Right lobe of liver (tissue), 6 donors: ENCODE measurements around the gene DUSP8. TPM values are rescaled to one million over a fixed set of nuclear protein-coding genes. Genes with fewer than 3 reads are reported as not detected.
A peak's percentile ranks its signal among the peaks of the same experiment; 100 is the strongest.

Experiments
- ATAC-seq, 4 donors: fragments of 200-7000 bp; cut with Tn5 transposase; one replicate each; pipeline ENCODE4 v1.9.1; 2020; ENCODE audit warnings: mild to moderate bottlenecking in 4 of 4, moderate library complexity in 4 of 4
- DNase-seq, 3 donors: peaks; one replicate each; pipeline ENCODE4 v3.0.0-alpha.2; 2020
- H3K27ac ChIP-seq, 3 donors: fragments of 200-600 bp; one replicate each; pipeline ENCODE4 v1.8.0; 2022
- H3K27me3 ChIP-seq, 2 donors: fragments of 200-600 bp; one replicate each; pipeline ENCODE4 v1.8.0; 2022
- H3K36me3 ChIP-seq, 4 donors: fragments of 200-600 bp; sonication (generic) in 1 of 4; one replicate each; pipeline versions ENCODE4 v1.5.1 to v1.8.0; 2017 to 2022; ENCODE audit warnings: control low read depth in 1 of 4
- H3K4me1 ChIP-seq, 4 donors: fragments of 200-600 bp; sonication (generic) in 1 of 4; one replicate each; pipeline versions ENCODE4 v1.5.1 to v1.8.0; 2017 to 2022; ENCODE audit warnings: control low read depth in 1 of 4
- H3K4me3 ChIP-seq, 3 donors: fragments of 200-600 bp; one replicate each; pipeline ENCODE4 v1.8.0; 2022
- H3K9me3 ChIP-seq, 4 donors: fragments of 200-600 bp; sonication (generic) in 1 of 4; one replicate each; pipeline versions ENCODE4 v1.5.1 to v1.8.0; 2017 to 2022; ENCODE audit warnings: control low read depth in 1 of 4
- POLR2A ChIP-seq: fragments of 450-650 bp; IDR thresholded peaks from one replicate; pipeline ENCODE4 v1.6.1; 2017; ENCODE audit warnings: antibody characterized with exemption, mild to moderate bottlenecking
- WGBS: methylation state at CpG from one replicate; pipeline ENCODE4 v1.1.6; 2018; ENCODE audit warnings: low coverage, low lambda C conversion rate; ENCODE audit not compliant: insufficient coverage; ENCODE audit errors: missing lambda C conversion rate; 5-methylcytosine and 5-hydroxymethylcytosine counted together
- intact Hi-C, 2 donors: fragments of 100-400 bp; cut with DNase I; formaldehyde crosslinking; loops; one replicate each; pipeline versions ENCODE4 v1.11.2 to v1.14.1; 2022
- total RNA-seq, 6 experiments: library from RNA; depleted of rRNA in 2 of 6; stranded (reverse); fragments of >200 nt in 2 of 6; fragmentation: NEBNext Ultra II Directional in 3 of 6; extraction: Animal tissue kit (Norgen Biotek cat#: 25700) in 3 of 6; gene quantifications; one replicate each; pipeline versions ENCODE4 v1.1.0 to v1.2.4, GENCODE V29; 2016 to 2023
- TF ChIP-seq, protein P1 (sequence below), 4 donors: fragments of 200-600 bp in 3 of 4; fragments of 450-650 bp in 1 of 4; IDR thresholded peaks; one replicate each; pipeline versions ENCODE4 v1.5.1 to v1.8.0; 2016 to 2022; ENCODE audit warnings: antibody characterized with exemption in 4 of 4, mild to moderate bottlenecking in 2 of 4
- donor health status: DM: no; HTN: yes; CAD: no.
- donor health status: DM: no; HTN: no; CAD: no.
- donor health status: DM: no; HTN: no; CAD: no.
- donor health status: DM: no; HTN: yes; CAD: no.
- donor health status: DM: no; HTN: yes; CAD: no.

DUSP8 gene
- total RNA-seq, 6 experiments from 2014 or later, result 0.22 to 13.7 (median 4.4) TPM

DNA sequence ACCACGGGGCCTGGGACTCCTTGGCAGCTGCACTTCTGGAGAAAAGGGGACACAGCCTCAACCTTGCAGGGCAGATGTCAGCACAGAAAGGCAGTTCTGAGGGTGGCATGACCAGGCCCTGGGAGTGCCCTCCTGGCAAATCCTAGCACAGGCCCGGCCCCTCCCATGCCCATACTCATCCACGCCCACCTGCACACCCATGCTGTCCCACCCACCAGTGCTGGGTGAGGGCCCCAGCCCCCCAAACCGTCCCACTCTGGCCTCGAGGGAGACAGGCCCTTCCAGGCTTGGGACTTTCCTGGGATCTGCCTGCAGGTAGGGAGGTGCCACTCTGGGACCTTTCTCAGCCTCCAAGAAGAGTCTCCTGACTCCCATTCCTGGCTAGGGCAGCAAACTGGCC is 10.1 kb downstream of the DUSP8 start:
- TF ChIP-seq POLR2A, result no peak
- TF ChIP-seq, protein P1, sequence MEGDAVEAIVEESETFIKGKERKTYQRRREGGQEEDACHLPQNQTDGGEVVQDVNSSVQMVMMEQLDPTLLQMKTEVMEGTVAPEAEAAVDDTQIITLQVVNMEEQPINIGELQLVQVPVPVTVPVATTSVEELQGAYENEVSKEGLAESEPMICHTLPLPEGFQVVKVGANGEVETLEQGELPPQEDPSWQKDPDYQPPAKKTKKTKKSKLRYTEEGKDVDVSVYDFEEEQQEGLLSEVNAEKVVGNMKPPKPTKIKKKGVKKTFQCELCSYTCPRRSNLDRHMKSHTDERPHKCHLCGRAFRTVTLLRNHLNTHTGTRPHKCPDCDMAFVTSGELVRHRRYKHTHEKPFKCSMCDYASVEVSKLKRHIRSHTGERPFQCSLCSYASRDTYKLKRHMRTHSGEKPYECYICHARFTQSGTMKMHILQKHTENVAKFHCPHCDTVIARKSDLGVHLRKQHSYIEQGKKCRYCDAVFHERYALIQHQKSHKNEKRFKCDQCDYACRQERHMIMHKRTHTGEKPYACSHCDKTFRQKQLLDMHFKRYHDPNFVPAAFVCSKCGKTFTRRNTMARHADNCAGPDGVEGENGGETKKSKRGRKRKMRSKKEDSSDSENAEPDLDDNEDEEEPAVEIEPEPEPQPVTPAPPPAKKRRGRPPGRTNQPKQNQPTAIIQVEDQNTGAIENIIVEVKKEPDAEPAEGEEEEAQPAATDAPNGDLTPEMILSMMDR (IDR thresholded peaks at IDR 0.05), result no peak
- Histone ChIP-seq H3K4me3 (no peak overlapping the region), H3K4me1 (peaks cover 0 to 18% (median 7%) of the 10 kb centered on the region in 4 donors), H3K27ac (no peak overlapping the region), H3K36me3 (no peaks in the 10 kb centered on the region), H3K27me3 (no peaks in the 10 kb centered on the region), H3K9me3 (no peaks in the 10 kb centered on the region)
- intact Hi-C loops, result no loop called here
- DNase-seq (no peak), ATAC-seq (no peak)
- 80% methylated on average over 1 of the region's 5 CpGs for WGBS

DNA sequence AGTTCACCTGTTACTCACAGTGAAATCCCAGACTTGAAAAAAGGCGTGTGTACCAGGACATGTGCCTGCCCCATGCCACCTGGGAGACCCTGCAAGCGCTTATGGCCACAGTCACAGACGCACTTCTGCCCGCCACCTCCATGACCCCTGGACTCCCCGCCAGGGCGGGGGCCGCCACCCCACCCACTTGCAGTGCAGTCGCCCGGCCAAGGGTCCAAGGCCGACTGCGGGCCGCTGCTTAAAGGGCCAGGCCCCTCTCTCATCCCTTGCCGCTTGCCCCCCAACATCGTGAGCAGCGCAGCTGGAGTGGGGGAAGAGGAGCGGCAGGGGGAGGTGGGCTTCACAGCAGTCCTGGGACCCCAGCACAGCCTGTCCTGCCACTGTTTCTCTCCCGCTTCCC is 10.8 kb downstream of the DUSP8 start:
- DNase-seq, result no peak

DNA sequence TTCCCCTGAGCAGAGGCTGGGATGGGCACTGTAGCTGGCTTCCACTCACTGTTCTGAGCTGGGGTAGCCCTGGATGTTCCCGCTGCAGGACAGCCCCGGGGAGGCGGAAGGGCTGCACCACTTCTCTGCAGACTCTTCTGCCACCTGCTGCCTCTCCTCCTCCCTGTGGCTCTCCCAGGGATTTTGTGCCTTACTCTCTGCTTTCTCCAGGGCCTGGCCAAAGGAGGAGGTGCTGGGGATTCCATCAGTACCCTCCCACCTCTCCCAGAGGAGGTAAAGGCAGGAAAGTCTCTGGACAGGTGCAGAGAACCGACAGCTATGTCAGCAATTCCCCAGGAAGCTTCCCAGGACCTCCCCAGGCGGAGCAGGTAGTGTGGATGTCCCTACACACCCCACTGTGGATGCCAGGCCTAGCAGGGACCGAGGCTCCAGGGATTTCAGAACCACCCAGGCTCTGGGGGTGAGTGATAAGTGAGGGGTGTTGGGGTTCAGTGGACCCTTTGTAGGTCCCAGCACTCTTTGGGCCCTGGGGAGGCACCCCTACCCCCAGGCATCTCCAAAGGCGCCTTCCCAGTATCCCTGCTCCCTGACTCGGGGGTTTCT is 11.3 kb downstream of the DUSP8 start:
- no peak overlapping the region for H3K27ac ChIP-seq
- peaks cover 0 to 18% (median 7%) of the 10 kb centered on the region in 4 donors for H3K4me1 ChIP-seq

More for the DNA sequence above, 10.8 kb downstream of the DUSP8 start:
- H3K27ac ChIP-seq, result no peak overlapping the region
- WGBS, result 58% methylated on average over 7 of the region's 17 CpGs
- H3K36me3 ChIP-seq, result no peaks in the 10 kb centered on the region
- no peaks in the 10 kb centered on the region for H3K9me3 ChIP-seq
- H3K4me1 ChIP-seq, result peaks cover 0 to 18% (median 7%) of the 10 kb centered on the region in 4 donors
- no peaks in the 10 kb centered on the region for H3K27me3 ChIP-seq
- TF ChIP-seq, protein P1 (IDR thresholded peaks at IDR 0.05), result no peak
- TF ChIP-seq POLR2A, result no peak
- intact Hi-C loops, result no loop called here
- no peak for ATAC-seq
- no peak overlapping the region for H3K4me3 ChIP-seq

DNA sequence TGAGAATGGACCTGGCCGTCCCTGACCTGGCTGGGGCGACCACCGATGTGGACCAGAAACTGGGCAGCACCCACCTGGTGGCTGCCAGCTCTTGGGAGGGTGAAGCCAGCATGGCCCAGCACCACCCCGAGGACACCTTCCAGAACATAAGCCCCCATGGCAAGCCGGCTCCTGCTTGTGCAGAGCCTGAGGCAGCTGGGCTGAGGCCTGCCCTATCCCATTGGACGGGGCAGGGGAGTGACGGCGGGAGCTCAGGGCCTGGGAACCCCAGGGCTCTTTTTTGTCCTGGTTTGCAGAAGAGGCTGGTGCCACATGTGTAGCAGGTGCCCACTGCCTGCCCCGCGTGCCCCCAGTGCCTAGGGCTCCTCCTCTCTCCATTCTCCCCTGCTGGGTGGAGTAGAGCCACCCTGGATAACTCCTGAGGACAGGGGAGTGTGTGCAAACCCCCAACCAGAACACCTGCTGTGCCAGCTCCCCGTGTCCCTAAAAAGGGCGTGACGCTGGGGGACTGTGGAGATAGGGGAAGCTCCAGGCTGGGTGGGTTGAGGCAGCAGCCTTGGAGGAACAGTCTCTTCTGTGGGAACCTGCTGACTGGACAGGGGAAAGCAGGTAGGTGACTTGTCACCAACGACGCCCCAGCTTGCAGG is 11.9 kb downstream of the DUSP8 start:
- Histone ChIP-seq H3K27me3 (no peaks in the 10 kb centered on the region), H3K9me3 (no peaks in the 10 kb centered on the region), H3K36me3 (no peaks in the 10 kb centered on the region), H3K4me3 (no peak overlapping the region), H3K4me1 (peaks cover 0 to 18% (median 7%) of the 10 kb centered on the region in 4 donors), H3K27ac (peak overlapping the region; percentile 27 to 51 (median 43))
- intact Hi-C loops, result no loop called here
- 30% methylated on average over 2 of the region's 15 CpGs for WGBS
- no peak for DNase-seq
- no peak for TF ChIP-seq POLR2A
- TF ChIP-seq, protein P1 (IDR thresholded peaks at IDR 0.05), result no peak
- no peak for ATAC-seq

More for the DNA sequence above, 11.3 kb downstream of the DUSP8 start:
- H3K27me3 ChIP-seq, result no peaks in the 10 kb centered on the region
- intact Hi-C loops, result no loop called here
- 79% methylated on average over 2 of the region's 8 CpGs for whole genome bisulfite sequencing
- TF ChIP-seq, protein P1 (IDR thresholded peaks at IDR 0.05), result no peak
- no peak for TF ChIP-seq POLR2A
- no peaks in the 10 kb centered on the region for H3K9me3 ChIP-seq
- H3K36me3 ChIP-seq, result no peaks in the 10 kb centered on the region
- DNase-seq, result no peak
- H3K4me3 ChIP-seq, result no peak overlapping the region
- ATAC-seq, result no peak
